Mesenchymal stem cell (in vitro differentiated cells and primary cell): ENCODE results near the gene PUS10.

Experiments
- DNase-seq: peaks from one replicate; pipeline ENCODE4 v3.0.0-alpha.2; 2013
- H2AFZ ChIP-seq: one replicate; pipeline ENCODE4 v1.6.1; 2013; ENCODE audit warnings: low read depth, mild to moderate bottlenecking, control low read depth, inconsistent platforms, low read length, moderate library complexity
- H2AK5ac ChIP-seq: 2 replicates; pipeline ENCODE4 v1.6.1; 2013; ENCODE audit warnings: low read length, moderate library complexity, mild to moderate bottlenecking, inconsistent platforms; ENCODE audit not compliant: severe bottlenecking
- H2BK120ac ChIP-seq: one replicate; pipeline ENCODE4 v1.6.1; 2013; ENCODE audit warnings: low read depth, mild to moderate bottlenecking, inconsistent platforms, low read length, moderate library complexity
- H2BK12ac ChIP-seq, 2 experiments: one replicate each; pipeline ENCODE4 v1.6.1; 2013; ENCODE audit warnings: inconsistent platforms in 2 of 2, low read length in 2 of 2, mild to moderate bottlenecking in 2 of 2, moderate library complexity in 2 of 2, control low read depth in 1 of 2
- H2BK15ac ChIP-seq: one replicate; pipeline ENCODE4 v1.6.1; 2013; ENCODE audit warnings: mild to moderate bottlenecking, low read depth, inconsistent platforms; ENCODE audit not compliant: poor library complexity, severe bottlenecking
- H2BK5ac ChIP-seq: 2 replicates; pipeline ENCODE4 v1.6.1; 2013; ENCODE audit warnings: low read depth, mild to moderate bottlenecking, low read length, control low read depth, inconsistent platforms; ENCODE audit not compliant: poor library complexity, severe bottlenecking
- H3K14ac ChIP-seq, 2 experiments: one replicate each; pipeline ENCODE4 v1.6.1; 2013; ENCODE audit warnings: inconsistent platforms in 2 of 2, low read length in 2 of 2, control low read depth in 1 of 2, mild to moderate bottlenecking in 1 of 2, moderate library complexity in 1 of 2
- H3K18ac ChIP-seq, 2 experiments: one replicate each; pipeline ENCODE4 v1.6.1; 2013; ENCODE audit warnings: inconsistent platforms in 2 of 2, low read length in 2 of 2, control low read depth in 1 of 2, low read depth in 1 of 2, mild to moderate bottlenecking in 1 of 2
- H3K23ac ChIP-seq, 2 experiments: one replicate each; pipeline ENCODE4 v1.6.1; 2013; ENCODE audit warnings: inconsistent platforms in 2 of 2, low read length in 2 of 2, mild to moderate bottlenecking in 2 of 2, moderate library complexity in 2 of 2, control low read depth in 1 of 2
- H3K27ac ChIP-seq: 2 replicates; pipeline ENCODE4 v1.5.1; 2013; ENCODE audit warnings: mild to moderate bottlenecking, moderate library complexity, low read length, control low read depth, inconsistent platforms; ENCODE audit not compliant: poor library complexity, severe bottlenecking
- H3K27me3 ChIP-seq, 2 experiments: 2 replicates each; pipeline versions ENCODE4 v1.6.1 to v1.7.0; 2013; ENCODE audit warnings: low read length in 2 of 2, mild to moderate bottlenecking in 2 of 2, moderate library complexity in 2 of 2, control low read depth in 1 of 2, inconsistent platforms in 1 of 2; ENCODE audit not compliant: control insufficient read depth in 1 of 2, insufficient read depth in 1 of 2
- H3K36me3 ChIP-seq, 2 experiments: 2 replicates each; pipeline versions ENCODE4 v1.6.1 to v1.7.0; 2013; ENCODE audit warnings: low read length in 2 of 2, control low read depth in 1 of 2, inconsistent platforms in 1 of 2, low read depth in 1 of 2, mild to moderate bottlenecking in 1 of 2; ENCODE audit not compliant: insufficient read depth in 2 of 2, control insufficient read depth in 1 of 2
- H3K4ac ChIP-seq, 2 experiments: one replicate each; pipeline ENCODE4 v1.6.1; 2013; ENCODE audit warnings: inconsistent platforms in 2 of 2, low read length in 2 of 2, mild to moderate bottlenecking in 2 of 2, moderate library complexity in 2 of 2, control low read depth in 1 of 2, low read depth in 1 of 2
- H3K4me1 ChIP-seq: 2 replicates; pipeline ENCODE4 v1.6.1; 2013; ENCODE audit warnings: low read depth, low read length, control low read depth; ENCODE audit not compliant: control insufficient read depth, insufficient read depth
- H3K4me2 ChIP-seq: 2 replicates; pipeline ENCODE4 v1.6.1; 2013; ENCODE audit warnings: low read length, mild to moderate bottlenecking, inconsistent platforms; ENCODE audit not compliant: poor library complexity, severe bottlenecking
- H3K4me3 ChIP-seq, 2 experiments: 2 replicates each; pipeline versions ENCODE4 v1.5.1 to v1.7.0; 2013; ENCODE audit warnings: low read length in 2 of 2, mild to moderate bottlenecking in 2 of 2, control low read depth in 1 of 2, low read depth in 1 of 2; ENCODE audit not compliant: insufficient read depth in 1 of 2
- H3K79me1 ChIP-seq: replicated peaks from 2 replicates; pipeline ENCODE4 v1.6.1; 2013; ENCODE audit warnings: mild to moderate bottlenecking, control low read depth, low read length, inconsistent platforms; ENCODE audit not compliant: poor library complexity, severe bottlenecking
- H3K9ac ChIP-seq: 2 replicates; pipeline ENCODE4 v1.7.0; 2013; ENCODE audit warnings: mild to moderate bottlenecking, low read length, moderate library complexity
- H3K9me3 ChIP-seq: 2 replicates; pipeline ENCODE4 v1.7.0; 2013; ENCODE audit warnings: mild to moderate bottlenecking, low read length; ENCODE audit not compliant: control insufficient read depth
- H4K8ac ChIP-seq: one replicate; pipeline ENCODE4 v1.6.1; 2013; ENCODE audit warnings: inconsistent platforms, mild to moderate bottlenecking, low read length, moderate library complexity
- H4K91ac ChIP-seq: one replicate; pipeline ENCODE4 v1.6.1; 2013; ENCODE audit warnings: mild to moderate bottlenecking, low read length, inconsistent platforms
- WGBS: methylation state at CpG from one replicate; pipeline ENCODE4 v1.1.7; 2013; ENCODE audit warnings: mixed read lengths; 5-methylcytosine and 5-hydroxymethylcytosine counted together

Gene PUS10

GRCh38 chr2:61057562-61057961, 39.5 kb upstream of the PUS10 start:
- Histone ChIP-seq H3K4me2 (no peak overlapping the region), H3K27me3 (no peaks in the 10 kb centered on the region), H3K9ac (no peak overlapping the region), H3K27ac (no peak overlapping the region), H2BK120ac (no peak overlapping the region), H4K91ac (no peak overlapping the region), H2AK5ac (no peak overlapping the region), H3K18ac (no peak overlapping the region), H4K8ac (no peak overlapping the region), H2AFZ (no peak overlapping the region), H2BK12ac (no peak overlapping the region), H2BK15ac (no peak overlapping the region), H3K9me3 (no peaks in the 10 kb centered on the region), H3K4me3 (no peak overlapping the region), H3K23ac (no peak overlapping the region), H3K4me1 (no peaks in the 10 kb centered on the region), H3K79me1 (peaks cover 4% of the 10 kb centered on the region), H2BK5ac (no peak overlapping the region), H3K4ac (no peak overlapping the region), H3K14ac (no peak overlapping the region), H3K36me3 (peaks cover 14 to 16% of the 10 kb centered on the region in 2 experiments)
- no peak for DNase-seq

- H2BK120ac ChIP-seq, result no peak overlapping the region
- H3K4me2 ChIP-seq, result no peak overlapping the region
- no peaks in the 10 kb centered on the region for H3K27me3 ChIP-seq
- peaks cover 16 to 23% of the 10 kb centered on the region in 2 experiments for H3K36me3 ChIP-seq
- H3K18ac ChIP-seq, result no peak overlapping the region
- no peak overlapping the region for H4K8ac ChIP-seq
- peaks cover 4% of the 10 kb centered on the region for H3K79me1 ChIP-seq
- H3K9ac ChIP-seq, result no peak overlapping the region
- H2BK15ac ChIP-seq, result no peak overlapping the region
- H3K23ac ChIP-seq, result no peak overlapping the region
- no peak overlapping the region for H3K14ac ChIP-seq
- H2AFZ ChIP-seq, result no peak overlapping the region
- no peak overlapping the region for H2BK12ac ChIP-seq
- WGBS, result 95% methylated on average over 2 of the region's 2 CpGs
- no peak overlapping the region for H2AK5ac ChIP-seq
- no peak overlapping the region for H3K27ac ChIP-seq
- no peaks in the 10 kb centered on the region for H3K4me1 ChIP-seq
- DNase-seq, result peak; percentile 74
- H3K4ac ChIP-seq, result no peak overlapping the region
- no peak overlapping the region for H4K91ac ChIP-seq
- H3K9me3 ChIP-seq, result no peaks in the 10 kb centered on the region
- H2BK5ac ChIP-seq, result no peak overlapping the region
- H3K4me3 ChIP-seq, result no peak overlapping the region
Measured at GRCh38 chr2:61055557-61055956, 37.5 kb upstream of the PUS10 start.

GRCh38 chr2:61045999-61046398, 27.9 kb upstream of the PUS10 start:
- peak; percentile 40 for DNase-seq
- H3K27me3 ChIP-seq, result no peaks in the 10 kb centered on the region
- 88% methylated on average over 2 of the region's 4 CpGs for WGBS

GRCh38 chr2:61045226-61045625, 27.2 kb upstream of the PUS10 start:
- Histone ChIP-seq H3K27me3 (no peaks in the 10 kb centered on the region), H4K91ac (no peak overlapping the region), H2BK12ac (no peak overlapping the region), H3K36me3 (peaks cover 12 to 45% of the 10 kb centered on the region in 2 experiments), H3K79me1 (peaks cover 12% of the 10 kb centered on the region), H3K4me1 (no peaks in the 10 kb centered on the region), H3K9me3 (no peaks in the 10 kb centered on the region), H3K9ac (no peak overlapping the region), H3K4ac (no peak overlapping the region), H3K23ac (no peak overlapping the region), H3K18ac (no peak overlapping the region), H2AFZ (no peak overlapping the region), H2BK5ac (no peak overlapping the region), H2BK15ac (no peak overlapping the region), H2AK5ac (no peak overlapping the region), H3K14ac (no peak overlapping the region), H2BK120ac (no peak overlapping the region), H3K4me2 (no peak overlapping the region), H3K4me3 (no peak overlapping the region), H4K8ac (no peak overlapping the region), H3K27ac (no peak overlapping the region)
- DNase-seq, result no peak
- no CpG with 5 or more reads among the region's 2 CpGs for WGBS

More at GRCh38 chr2:61045999-61046398, 27.9 kb upstream of the PUS10 start:
- Histone ChIP-seq H3K4ac (no peak overlapping the region), H2AFZ (no peak overlapping the region), H2AK5ac (no peak overlapping the region), H4K91ac (no peak overlapping the region), H3K4me1 (no peaks in the 10 kb centered on the region), H2BK15ac (no peak overlapping the region), H2BK120ac (no peak overlapping the region), H3K14ac (no peak overlapping the region), H4K8ac (no peak overlapping the region), H3K18ac (no peak overlapping the region), H3K4me2 (no peak overlapping the region), H3K27ac (no peak overlapping the region), H3K36me3 (peaks cover 12 to 50% of the 10 kb centered on the region in 2 experiments), H2BK5ac (no peak overlapping the region), H3K79me1 (peaks cover 10% of the 10 kb centered on the region), H2BK12ac (no peak overlapping the region), H3K23ac (no peak overlapping the region), H3K4me3 (no peak overlapping the region), H3K9ac (no peak overlapping the region), H3K9me3 (no peaks in the 10 kb centered on the region)
